CD4-positive, CD25-positive, alpha-beta regulatory T cell (primary cell): ENCODE results near the gene FXYD1. TPM values are rescaled to one million over a fixed set of nuclear protein-coding genes. Genes with fewer than 3 reads are reported as not detected.

ENCODE experiments used
- ATAC-seq, 2 donors: fragments of 150-1000 bp; cut with Tn5 transposase; one replicate each; pipeline ENCODE4 v1.10.0; 2021; ENCODE audit warnings: low read depth in 2 of 2, moderate number of reproducible peaks in 2 of 2, moderate library complexity in 1 of 2
- DNase-seq, 3 donors: peaks; one replicate each; pipeline versions ENCODE4 v3.0.0 to v3.0.0-alpha.2; 2012 to 2022; ENCODE audit warnings: mixed read lengths in 1 of 3
- H3K27ac ChIP-seq: one replicate; pipeline ENCODE4 v1.7.0; 2013; ENCODE audit warnings: mild to moderate bottlenecking, low read length; ENCODE audit not compliant: insufficient read depth, poor library complexity, severe bottlenecking
- H3K27me3 ChIP-seq: one replicate; pipeline ENCODE4 v1.7.0; 2013; ENCODE audit warnings: low read length; ENCODE audit not compliant: control insufficient read depth, insufficient read depth
- H3K36me3 ChIP-seq: one replicate; pipeline ENCODE4 v1.7.0; 2013; ENCODE audit warnings: mild to moderate bottlenecking, low read length, moderate library complexity; ENCODE audit not compliant: control insufficient read depth, insufficient read depth
- H3K4me1 ChIP-seq: 2 replicates; pipeline ENCODE4 v1.7.0; 2013; ENCODE audit warnings: mild to moderate bottlenecking, low read length; ENCODE audit not compliant: insufficient read depth, control insufficient read depth, poor library complexity, severe bottlenecking
- H3K4me3 ChIP-seq: one replicate; pipeline ENCODE4 v1.7.0; 2013; ENCODE audit warnings: low read depth, mild to moderate bottlenecking, low read length, moderate library complexity
- H3K9me3 ChIP-seq, 2 experiments: 1 replicate in 1 of 2; 2 replicates in 1 of 2; pipeline ENCODE4 v1.7.0; 2013; ENCODE audit warnings: low read length in 2 of 2, mild to moderate bottlenecking in 1 of 2, moderate library complexity in 1 of 2; ENCODE audit not compliant: control insufficient read depth in 2 of 2
- H3K27ac Mint-ChIP-seq, 3 donors: one replicate each; pipeline ENCODE4 v1.8.0; 2020 to 2022; ENCODE audit warnings: mild to moderate bottlenecking in 3 of 3, mixed read lengths in 3 of 3, moderate library complexity in 2 of 3
- H3K27me3 Mint-ChIP-seq: one replicate; pipeline ENCODE4 v1.8.0; 2022; ENCODE audit warnings: mild to moderate bottlenecking, mixed read lengths
- H3K36me3 Mint-ChIP-seq: one replicate; pipeline ENCODE4 v1.8.0; 2020; ENCODE audit warnings: mixed read lengths
- H3K4me1 Mint-ChIP-seq, 4 donors: one replicate each; pipeline ENCODE4 v1.8.0; 2020 to 2022; ENCODE audit warnings: mixed read lengths in 4 of 4, mild to moderate bottlenecking in 1 of 4
- H3K4me3 Mint-ChIP-seq, 4 donors: one replicate each; pipeline ENCODE4 v1.8.0; 2020 to 2022; ENCODE audit warnings: mild to moderate bottlenecking in 4 of 4, mixed read lengths in 4 of 4, moderate library complexity in 3 of 4
- H3K9me3 Mint-ChIP-seq, 7 donors: one replicate each; pipeline ENCODE4 v1.8.0; 2020 to 2022; ENCODE audit warnings: mixed read lengths in 7 of 7, mild to moderate bottlenecking in 3 of 7, moderate library complexity in 2 of 7
- polyA plus RNA-seq, 4 donors: library from polyadenylated mRNA; unstranded; fragments of 300-500 nt; fragmentation: Illumina TruSeq; gene quantifications; one replicate each; pipeline ENCODE4 v1.2.3, GENCODE V29; 2021
- total RNA-seq: library from RNA; stranded (reverse); gene quantifications from one replicate; pipeline ENCODE4 v1.2.3, GENCODE V29; 2022

FXYD1 gene
- total and polyA plus RNA-seq, 5 donors from 2014 or later, result 1.6 to 3.7 (median 2.6) TPM

GRCh38 chr19:35117116-35117515 lies 21.5 kb upstream of the FXYD1 start:
- peaks cover 3 to 8% (median 5%) of the 10 kb centered on the region in 4 donors for H3K4me1 Mint-ChIP-seq
- Histone ChIP-seq H3K4me1 (peaks cover 6% of the 10 kb centered on the region), H3K27ac (no peak overlapping the region), H3K36me3 (no peaks in the 10 kb centered on the region), H3K4me3 (no peak overlapping the region), H3K9me3 (no peaks in the 10 kb centered on the region), H3K27me3 (no peaks in the 10 kb centered on the region)
- no peak overlapping the region for H3K27ac Mint-ChIP-seq
- ATAC-seq (no peak), DNase-seq (no peak)
- no peaks in the 10 kb centered on the region for H3K9me3 Mint-ChIP-seq
- H3K36me3 Mint-ChIP-seq, result no peaks in the 10 kb centered on the region
- no peak overlapping the region for H3K4me3 Mint-ChIP-seq
- H3K27me3 Mint-ChIP-seq, result peaks cover 4% of the 10 kb centered on the region

- H3K4me3 Mint-ChIP-seq, result no peak overlapping the region
- Histone ChIP-seq H3K36me3 (no peaks in the 10 kb centered on the region), H3K4me3 (no peak overlapping the region), H3K27me3 (no peaks in the 10 kb centered on the region), H3K4me1 (peaks cover 6% of the 10 kb centered on the region), H3K27ac (no peak overlapping the region), H3K9me3 (no peaks in the 10 kb centered on the region)
- ATAC-seq (no peak), DNase-seq (no peak)
- H3K27ac Mint-ChIP-seq, result peak overlapping the region in 1 of 3 donors; percentile 36
- H3K27me3 Mint-ChIP-seq, result peaks cover 4% of the 10 kb centered on the region
- peaks cover 3 to 8% (median 5%) of the 10 kb centered on the region in 4 donors for H3K4me1 Mint-ChIP-seq
- no peaks in the 10 kb centered on the region for H3K9me3 Mint-ChIP-seq
- no peaks in the 10 kb centered on the region for H3K36me3 Mint-ChIP-seq
Measured at GRCh38 chr19:35117799-35118198, 20.8 kb upstream of the FXYD1 start.

- Histone ChIP-seq H3K9me3 (no peaks in the 10 kb centered on the region), H3K36me3 (no peaks in the 10 kb centered on the region), H3K27me3 (no peaks in the 10 kb centered on the region), H3K4me3 (no peak overlapping the region), H3K4me1 (peaks cover 6% of the 10 kb centered on the region), H3K27ac (no peak overlapping the region)
- Mint-ChIP-seq H3K9me3 (no peaks in the 10 kb centered on the region), H3K27ac (no peak overlapping the region), H3K4me3 (no peak overlapping the region), H3K4me1 (peaks cover 3 to 8% (median 5%) of the 10 kb centered on the region in 4 donors), H3K27me3 (peaks cover 4% of the 10 kb centered on the region), H3K36me3 (no peaks in the 10 kb centered on the region)
- DNase-seq (no peak), ATAC-seq (no peak)
Measured at GRCh38 chr19:35118268-35119020, 20.2 kb upstream of the FXYD1 start.

- no peaks in the 10 kb centered on the region for H3K27me3 ChIP-seq
- Mint-ChIP-seq H3K4me3 (no peak overlapping the region), H3K4me1 (peaks cover 4 to 12% (median 6%) of the 10 kb centered on the region in 4 donors), H3K36me3 (peaks cover 3% of the 10 kb centered on the region), H3K27me3 (peaks cover 4% of the 10 kb centered on the region), H3K27ac (no peak overlapping the region), H3K9me3 (no peaks in the 10 kb centered on the region)
- no peak overlapping the region for H3K27ac ChIP-seq
- no peaks in the 10 kb centered on the region for H3K9me3 ChIP-seq
- H3K4me3 ChIP-seq, result no peak overlapping the region
- ATAC-seq (no peak), DNase-seq (no peak)
- H3K36me3 ChIP-seq, result no peaks in the 10 kb centered on the region
- H3K4me1 ChIP-seq, result peaks cover 6% of the 10 kb centered on the region
Measured at GRCh38 chr19:35119091-35119490, 19.5 kb upstream of the FXYD1 start.

- Mint-ChIP-seq H3K4me3 (no peak overlapping the region), H3K9me3 (no peaks in the 10 kb centered on the region), H3K36me3 (peaks cover 3% of the 10 kb centered on the region), H3K27ac (no peak overlapping the region), H3K4me1 (peaks cover under 1 to 14% (median 6%) of the 10 kb centered on the region in 4 donors), H3K27me3 (peaks cover 4% of the 10 kb centered on the region)
- peaks cover 8% of the 10 kb centered on the region for H3K4me1 ChIP-seq
- ATAC-seq (no peak), DNase-seq (no peak)
- no peaks in the 10 kb centered on the region for H3K36me3 ChIP-seq
- H3K27ac ChIP-seq, result no peak overlapping the region
- H3K27me3 ChIP-seq, result no peaks in the 10 kb centered on the region
- no peak overlapping the region for H3K4me3 ChIP-seq
- H3K9me3 ChIP-seq, result no peaks in the 10 kb centered on the region
Measured at GRCh38 chr19:35119578-35120155, 19.0 kb upstream of the FXYD1 start.

GRCh38 chr19:35120492-35120891 lies 18.1 kb upstream of the FXYD1 start:
- Histone ChIP-seq H3K4me1 (peaks cover 9% of the 10 kb centered on the region), H3K36me3 (no peaks in the 10 kb centered on the region), H3K27ac (no peak overlapping the region), H3K9me3 (no peaks in the 10 kb centered on the region), H3K27me3 (no peaks in the 10 kb centered on the region), H3K4me3 (no peak overlapping the region)
- Mint-ChIP-seq H3K9me3 (no peaks in the 10 kb centered on the region), H3K4me3 (no peak overlapping the region), H3K27me3 (peaks cover 4% of the 10 kb centered on the region), H3K4me1 (peaks cover 0 to 14% (median 5%) of the 10 kb centered on the region in 4 donors), H3K27ac (no peak overlapping the region), H3K36me3 (peaks cover 3% of the 10 kb centered on the region)
- no peak for ATAC-seq
- DNase-seq, result no peak

- Mint-ChIP-seq H3K4me1 (peaks cover 0 to 18% (median 5%) of the 10 kb centered on the region in 4 donors), H3K27me3 (peaks cover 4% of the 10 kb centered on the region), H3K9me3 (no peaks in the 10 kb centered on the region), H3K27ac (no peak overlapping the region), H3K4me3 (no peak overlapping the region), H3K36me3 (peaks cover 3% of the 10 kb centered on the region)
- Histone ChIP-seq H3K4me3 (no peak overlapping the region), H3K27ac (no peak overlapping the region), H3K36me3 (no peaks in the 10 kb centered on the region), H3K9me3 (no peaks in the 10 kb centered on the region), H3K4me1 (peaks cover 9% of the 10 kb centered on the region), H3K27me3 (no peaks in the 10 kb centered on the region)
- no peak for ATAC-seq
- DNase-seq, result no peak
Measured at GRCh38 chr19:35120898-35121297, 17.7 kb upstream of the FXYD1 start.
